D721Med (cell line): ENCODE results near the gene CFAP69.

Experiments
- DNase-seq: peaks from one replicate; pipeline ENCODE4 v3.0.0; 2011; ENCODE audit warnings: low spot score; ENCODE audit not compliant: insufficient read length
- FAIRE-seq: peaks from 2 replicates; lab custom pipeline; 2011; peaks lifted over from hg19 to GRCh38; lab: Jason Lieb, UNC
- TF ChIP-seq, protein P1 (sequence below): IDR thresholded peaks from 2 replicates; pipeline ENCODE4 v1.5.1; 2012; ENCODE audit warnings: mild to moderate bottlenecking, control low read depth; ENCODE audit not compliant: insufficient read depth; ENCODE audit errors: missing control alignments

CFAP69 gene

DNA sequence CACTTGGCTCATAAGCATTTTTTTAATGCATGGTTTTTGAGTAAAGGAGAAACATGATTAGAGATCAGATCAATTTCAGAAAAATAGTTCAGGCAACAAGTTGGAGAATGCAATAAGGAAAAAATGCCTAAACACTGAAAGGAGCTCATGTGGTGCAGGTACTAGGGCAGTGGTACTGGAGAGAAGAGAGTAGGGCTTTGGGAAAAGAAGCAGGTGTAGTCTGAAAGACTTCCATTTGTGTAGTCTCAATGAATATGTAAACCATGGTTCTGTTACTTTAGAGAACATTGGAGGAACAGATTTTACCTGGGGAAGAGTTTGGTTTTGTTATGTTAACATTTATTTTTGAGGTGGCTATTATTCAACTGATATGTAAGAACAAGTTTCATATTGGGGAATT lies 107.0 kb downstream of the CFAP69 start:
- FAIRE-seq = no peak
- no peak for DNase-seq
- TF ChIP-seq, protein P1, sequence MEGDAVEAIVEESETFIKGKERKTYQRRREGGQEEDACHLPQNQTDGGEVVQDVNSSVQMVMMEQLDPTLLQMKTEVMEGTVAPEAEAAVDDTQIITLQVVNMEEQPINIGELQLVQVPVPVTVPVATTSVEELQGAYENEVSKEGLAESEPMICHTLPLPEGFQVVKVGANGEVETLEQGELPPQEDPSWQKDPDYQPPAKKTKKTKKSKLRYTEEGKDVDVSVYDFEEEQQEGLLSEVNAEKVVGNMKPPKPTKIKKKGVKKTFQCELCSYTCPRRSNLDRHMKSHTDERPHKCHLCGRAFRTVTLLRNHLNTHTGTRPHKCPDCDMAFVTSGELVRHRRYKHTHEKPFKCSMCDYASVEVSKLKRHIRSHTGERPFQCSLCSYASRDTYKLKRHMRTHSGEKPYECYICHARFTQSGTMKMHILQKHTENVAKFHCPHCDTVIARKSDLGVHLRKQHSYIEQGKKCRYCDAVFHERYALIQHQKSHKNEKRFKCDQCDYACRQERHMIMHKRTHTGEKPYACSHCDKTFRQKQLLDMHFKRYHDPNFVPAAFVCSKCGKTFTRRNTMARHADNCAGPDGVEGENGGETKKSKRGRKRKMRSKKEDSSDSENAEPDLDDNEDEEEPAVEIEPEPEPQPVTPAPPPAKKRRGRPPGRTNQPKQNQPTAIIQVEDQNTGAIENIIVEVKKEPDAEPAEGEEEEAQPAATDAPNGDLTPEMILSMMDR = no peak
